HG03175 (cell line): ENCODE data around the gene CTXND1.

ENCODE experiments used
- ATAC-seq: cut with Tn5 transposase; IDR thresholded peaks from one replicate; pipeline ENCODE4 v1.9.1; 2021; ENCODE audit warnings: mild to moderate bottlenecking, moderate library complexity; ENCODE audit not compliant: unreplicated experiment

Gene CTXND1

DNA sequence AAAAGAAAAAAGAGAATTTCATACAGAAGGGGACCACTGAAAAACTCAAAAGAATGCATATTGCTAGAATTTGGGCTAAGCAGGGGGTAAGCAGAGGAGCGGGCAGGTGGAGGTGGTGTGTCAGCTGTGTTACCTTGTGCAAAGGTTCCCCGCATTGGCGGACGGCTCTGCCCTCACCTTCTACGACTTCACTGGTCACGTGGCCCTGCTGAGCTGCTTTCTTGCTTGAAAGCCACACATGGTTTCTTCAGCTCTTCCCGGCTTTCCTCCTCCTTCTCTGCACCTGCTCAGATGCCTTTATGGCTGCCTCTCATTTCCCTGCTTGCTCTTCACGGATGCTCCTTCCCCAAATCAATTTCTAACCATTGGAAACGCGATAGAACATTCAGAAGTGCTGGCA, 68.7 kb downstream of the CTXND1 start:
- no peak for ATAC-seq

DNA sequence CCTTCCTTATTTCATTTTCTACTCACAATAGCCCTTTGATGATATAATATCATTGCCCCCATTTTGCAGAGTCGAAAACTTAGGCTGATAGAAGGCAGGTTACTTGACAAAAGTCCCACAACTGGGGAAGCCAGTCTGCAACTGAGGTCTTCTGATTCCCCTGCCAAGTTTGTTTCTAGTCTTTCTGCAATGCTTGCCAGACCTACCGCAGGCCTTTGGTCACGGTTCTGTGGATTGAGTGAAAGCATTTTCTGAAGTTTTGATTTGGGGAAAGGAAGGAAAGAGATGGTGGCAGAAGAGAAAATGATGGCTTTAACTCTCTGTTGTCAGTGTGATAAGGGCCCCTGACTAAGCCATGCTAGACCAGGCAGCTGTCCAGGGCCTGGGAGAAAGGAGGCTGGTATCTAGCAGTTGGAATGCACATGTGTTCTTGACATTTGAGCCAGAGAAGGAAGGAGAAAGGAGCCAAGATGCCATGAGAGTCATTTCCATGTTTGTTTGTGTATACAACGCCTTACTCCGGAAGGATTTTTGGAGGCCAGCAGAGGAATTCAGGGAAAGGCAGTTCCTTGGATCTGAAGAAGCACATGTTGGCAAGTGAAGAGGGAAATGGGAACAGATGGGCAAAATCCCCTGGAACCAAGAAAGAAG, 69.3 kb downstream of the CTXND1 start:
- no peak for ATAC-seq

GRCh38 chr15:80180986-80181385, 71.0 kb downstream of the CTXND1 start:
- ATAC-seq: no peak

GRCh38 chr15:80180468-80180867, 71.5 kb downstream of the CTXND1 start:
- ATAC-seq: no peak

- ATAC-seq: no peak
Measured at GRCh38 chr15:80179935-80180334, 72.1 kb downstream of the CTXND1 start.

GRCh38 chr15:80179025-80179759, 72.8 kb downstream of the CTXND1 start:
- no peak for ATAC-seq

- ATAC-seq: no peak
Measured at GRCh38 chr15:80177156-80177555, 74.9 kb downstream of the CTXND1 start.

GRCh38 chr15:80176443-80176842, 75.6 kb downstream of the CTXND1 start:
- ATAC-seq: no peak

GRCh38 chr15:80175436-80175835, 76.6 kb downstream of the CTXND1 start:
- ATAC-seq: no peak

DNA sequence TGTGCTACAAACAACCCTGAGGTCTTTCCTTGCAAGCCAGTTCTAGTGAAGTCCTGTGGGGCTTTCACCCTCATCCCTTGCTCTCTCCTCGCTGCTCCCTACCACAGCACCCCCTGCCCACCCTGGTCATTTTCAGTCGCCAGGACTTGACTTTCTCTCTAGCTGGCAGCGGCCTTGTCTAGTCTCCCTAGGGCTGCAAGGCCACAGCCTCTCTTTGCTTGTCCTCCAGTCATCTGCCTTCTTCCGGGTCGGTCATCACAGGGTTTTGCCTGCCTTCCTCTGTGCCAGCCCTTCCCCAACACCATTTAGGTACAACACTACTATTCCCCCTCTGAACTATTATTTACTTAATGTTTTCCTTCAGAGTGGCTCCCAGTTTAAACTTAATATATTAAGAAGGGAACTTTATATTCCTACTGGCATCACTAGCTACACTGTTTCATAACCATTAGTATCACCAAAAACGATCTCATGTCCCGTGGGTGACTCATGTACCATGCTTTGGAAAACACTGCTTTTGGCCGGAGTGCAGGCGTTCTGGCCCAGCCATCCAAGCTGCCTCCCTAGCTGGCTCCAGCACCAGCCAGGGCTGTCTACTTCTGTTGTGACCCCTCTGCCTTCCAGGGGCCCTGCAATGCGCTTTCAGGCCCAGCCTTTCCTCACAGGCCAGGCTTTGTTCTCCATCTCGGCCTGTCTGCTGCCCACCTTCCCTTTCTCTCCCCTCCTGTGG, 77.8 kb downstream of the CTXND1 start:
- ATAC-seq: no peak

DNA sequence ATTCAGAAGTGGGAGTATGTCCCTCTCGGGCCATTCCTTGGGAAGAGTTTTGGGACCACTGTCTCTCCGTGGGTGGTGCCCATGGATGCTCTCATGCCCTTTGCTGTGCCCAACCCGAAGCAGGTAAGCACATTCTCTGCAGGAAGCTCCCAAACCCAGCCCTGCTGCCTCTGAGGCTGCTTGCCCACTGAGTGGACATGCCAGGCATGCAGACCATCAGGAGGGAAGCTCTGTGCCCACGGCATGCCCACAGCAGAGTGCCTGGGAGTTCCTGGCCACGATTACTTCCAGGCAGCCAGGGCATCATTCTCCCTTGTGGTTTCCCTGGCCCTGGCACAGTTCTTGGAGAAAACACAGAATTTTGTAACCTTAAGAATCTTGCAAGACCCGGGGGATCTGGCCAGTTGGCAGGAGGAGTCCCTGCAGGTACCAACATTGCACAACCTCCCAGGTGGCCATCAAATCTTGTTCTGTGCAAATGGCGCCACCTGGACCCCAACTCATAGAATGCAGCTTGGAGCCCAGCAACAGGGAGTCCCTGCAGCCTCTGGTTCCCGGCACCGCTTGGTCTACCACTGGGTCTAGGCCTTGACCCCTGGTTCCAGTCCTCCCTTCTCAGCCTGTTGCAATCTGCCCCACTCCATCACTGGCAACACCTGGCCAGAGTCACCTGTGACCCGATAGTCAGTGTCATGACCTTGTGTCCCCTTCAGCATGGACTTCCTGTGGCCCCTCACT, 78.8 kb downstream of the CTXND1 start:
- ATAC-seq: peak; percentile 74

- ATAC-seq: no peak
Measured at GRCh38 chr15:80172401-80172800, 79.6 kb downstream of the CTXND1 start.

GRCh38 chr15:80171787-80172186, 80.2 kb downstream of the CTXND1 start:
- no peak for ATAC-seq

GRCh38 chr15:80170596-80170995, 81.4 kb downstream of the CTXND1 start:
- ATAC-seq: no peak

- no peak for ATAC-seq
Measured at GRCh38 chr15:80169768-80170357, 82.2 kb downstream of the CTXND1 start.

- ATAC-seq: no peak
Measured at GRCh38 chr15:80168421-80168820, 83.6 kb downstream of the CTXND1 start.

DNA sequence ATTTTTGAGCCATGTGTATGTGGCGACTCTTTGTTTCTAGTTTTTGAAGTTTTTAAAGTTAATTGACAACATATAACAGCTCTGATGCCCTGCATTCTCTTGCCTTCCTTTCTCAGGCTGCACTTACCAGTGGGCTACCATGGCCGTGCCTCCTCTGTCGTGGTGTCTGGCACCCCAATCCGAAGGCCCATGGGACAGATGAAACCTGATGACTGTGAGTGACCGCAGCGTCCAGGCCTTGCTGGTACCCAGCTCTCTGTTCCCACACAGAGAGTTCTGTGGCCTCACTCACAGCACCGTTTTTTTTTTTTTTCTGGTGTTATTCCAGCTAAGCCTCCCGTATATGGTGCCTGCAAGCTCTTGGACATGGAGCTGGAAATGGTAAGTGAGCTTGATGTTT, 84.1 kb downstream of the CTXND1 start:
- ATAC-seq: no peak

GRCh38 chr15:80163897-80164296, 88.1 kb downstream of the CTXND1 start:
- no peak for ATAC-seq

- no peak for ATAC-seq
Measured at GRCh38 chr15:80163217-80163616, 88.8 kb downstream of the CTXND1 start.

DNA sequence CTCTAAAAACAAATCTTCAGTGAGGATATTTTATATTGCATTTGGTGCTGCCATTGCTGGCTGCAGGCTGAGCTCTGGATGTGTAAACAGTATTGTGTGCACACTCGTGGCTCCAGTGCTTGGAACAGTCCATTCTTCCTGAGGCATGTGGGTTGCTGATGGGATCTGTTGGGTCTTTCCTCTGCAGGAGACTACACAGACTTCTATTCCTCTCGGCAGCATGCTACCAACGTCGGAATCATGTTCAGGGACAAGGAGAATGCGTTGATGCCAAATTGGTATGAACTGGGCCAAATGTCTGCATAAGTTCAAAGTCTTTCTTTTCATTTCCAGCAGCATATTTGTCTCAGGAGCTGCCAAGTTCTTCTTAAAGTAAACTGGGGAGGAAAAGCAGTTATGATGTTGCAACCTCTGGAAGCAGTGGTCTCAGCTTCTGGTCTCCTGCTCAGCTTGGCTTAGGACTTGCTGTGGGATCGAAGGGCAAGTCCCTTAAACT, 89.9 kb downstream of the CTXND1 start:
- ATAC-seq: no peak
